SHP77 (cell line): ENCODE results near the gene CPED1.
"Not testable (repeated sequence)": the region's sequence is repeated elsewhere in the genome, so short reads cannot be mapped to it uniquely, and the experiment has no call there.

Experiments used
- DNase-seq, 2 experiments: peaks; one replicate each; lab custom pipeline; 2025; lab: John Stamatoyannopoulos, UW

The CPED1 gene

DNA sequence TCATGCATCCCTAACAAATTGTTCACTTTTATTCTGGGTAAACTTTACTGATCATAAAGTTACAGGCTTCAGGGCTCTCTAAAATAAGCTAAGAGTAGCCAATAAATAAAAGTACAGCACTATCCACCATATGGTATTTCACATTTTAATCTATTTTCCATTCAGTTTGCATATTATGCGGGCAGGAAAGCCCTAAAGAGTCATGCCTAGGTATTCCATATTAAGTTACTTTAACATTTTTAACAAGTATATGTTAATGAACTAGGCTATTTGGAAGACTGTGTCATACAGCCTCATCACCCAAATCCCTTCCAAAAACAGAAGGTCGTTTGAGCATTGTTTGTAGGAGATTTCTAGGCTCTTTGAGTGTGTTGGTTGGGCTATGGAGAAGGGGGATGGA, 106.3 kb downstream of the CPED1 start:
- no peak for DNase-seq

- no peak for DNase-seq
Measured at GRCh38 chr7:121097577-121097976, 109.1 kb downstream of the CPED1 start.

DNA sequence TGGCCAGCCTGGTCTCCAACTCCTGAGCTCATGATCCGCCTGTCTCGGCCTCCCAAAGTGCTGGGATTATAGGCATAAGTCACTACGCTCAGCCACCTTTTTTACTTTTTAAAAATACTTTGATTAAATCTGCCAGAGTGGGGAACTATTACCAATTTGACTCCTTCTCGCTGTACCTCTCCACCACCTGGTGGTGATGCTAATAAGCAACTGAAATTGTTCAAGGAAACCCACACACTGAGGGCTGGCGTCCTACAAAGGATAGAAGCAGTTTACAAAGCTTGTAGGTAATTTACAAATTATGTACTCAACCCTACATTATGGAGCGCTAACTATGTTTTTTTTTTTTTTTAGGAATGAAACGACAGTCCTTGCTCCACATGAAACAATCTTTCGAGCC, 111.1 kb downstream of the CPED1 start:
- no peak for DNase-seq

DNA sequence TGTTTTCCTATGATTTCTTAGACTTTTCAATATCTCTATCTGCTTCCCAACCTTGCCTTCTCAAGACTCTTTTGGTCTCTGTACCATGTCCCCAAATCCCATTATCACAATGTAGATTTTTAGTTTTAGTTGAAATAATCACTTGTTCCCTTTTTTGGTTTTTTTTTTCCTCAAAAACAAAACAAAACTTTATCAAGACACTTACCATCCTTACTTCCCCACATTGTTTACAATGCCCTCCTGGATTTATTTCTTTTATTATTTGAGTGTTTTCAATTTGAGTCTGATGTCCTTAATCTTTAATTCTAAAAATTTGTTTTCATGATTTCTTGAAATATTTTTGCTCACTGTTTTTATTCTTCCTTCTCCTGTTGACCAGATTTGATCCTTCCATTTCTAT, 112.6 kb downstream of the CPED1 start:
- DNase-seq, result no peak

GRCh38 chr7:121101621-121102020, 113.1 kb downstream of the CPED1 start:
- no peak for DNase-seq

- DNase-seq, result no peak
Measured at GRCh38 chr7:121102619-121103018, 114.1 kb downstream of the CPED1 start.

DNA sequence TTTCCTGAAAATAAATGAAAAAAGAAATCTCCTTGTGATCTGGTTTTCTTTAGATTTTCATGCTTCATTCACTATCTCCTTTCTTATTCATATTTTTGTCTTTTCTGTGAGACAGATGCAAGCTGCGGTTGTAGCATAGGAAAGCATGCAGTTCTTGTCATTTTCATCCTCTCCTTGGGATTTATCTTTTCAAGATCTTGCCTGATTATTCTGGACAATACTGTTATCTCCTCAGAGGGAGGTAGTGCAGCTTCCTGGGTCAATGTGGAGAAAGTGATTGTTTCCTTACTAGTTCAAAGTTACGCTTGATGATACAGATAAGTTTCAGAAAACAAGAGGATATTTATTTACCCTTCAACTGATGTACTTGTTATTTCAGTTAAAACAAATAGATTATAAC, 114.6 kb downstream of the CPED1 start:
- DNase-seq, result no peak

DNA sequence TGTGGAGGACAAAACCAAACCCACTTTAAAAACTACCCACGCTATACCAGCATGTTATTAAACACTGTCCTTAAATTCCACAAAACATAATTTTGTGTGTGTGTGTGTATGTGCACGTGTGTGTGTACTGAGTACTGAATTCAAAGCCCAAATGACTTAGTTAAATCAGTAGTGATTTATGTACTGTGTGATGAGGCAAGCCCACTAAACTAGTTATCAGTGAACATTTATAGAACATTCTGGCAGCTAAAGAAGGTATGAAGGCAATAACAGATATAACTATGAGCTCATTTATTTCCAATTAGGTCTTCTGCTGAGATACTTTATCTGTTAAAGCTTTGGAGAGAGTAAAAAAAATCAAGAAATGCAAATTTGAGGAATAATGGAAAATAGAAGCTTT, 115.1 kb downstream of the CPED1 start:
- DNase-seq, result no peak

GRCh38 chr7:121105262-121105661, 116.8 kb downstream of the CPED1 start:
- no peak for DNase-seq

GRCh38 chr7:121107923-121108498, 119.5 kb downstream of the CPED1 start:
- DNase-seq, result peak; percentile 28 to 50

- DNase-seq, result no peak
Measured at GRCh38 chr7:121109145-121109544, 120.6 kb downstream of the CPED1 start.

DNA sequence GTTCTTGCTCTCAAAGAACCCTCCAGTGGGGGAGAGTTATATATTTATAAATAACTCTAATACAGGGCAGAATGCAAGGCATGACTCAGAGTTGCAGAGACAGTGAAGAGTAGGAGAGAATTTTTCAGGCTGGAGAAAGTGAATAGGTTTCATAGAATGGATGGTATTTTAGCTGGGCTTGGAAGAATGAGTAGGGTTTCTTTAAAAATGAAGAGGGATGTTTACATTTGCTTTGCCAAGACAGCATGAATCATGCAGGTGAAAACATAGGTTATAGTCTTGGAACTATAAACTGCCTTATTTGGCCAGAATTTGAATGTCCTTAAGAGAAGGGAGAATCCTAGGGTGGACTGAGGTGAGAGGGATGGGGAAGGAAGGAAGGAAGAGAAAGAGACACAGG, 124.8 kb downstream of the CPED1 start:
- DNase-seq, result no peak

GRCh38 chr7:121116396-121116795, 127.9 kb downstream of the CPED1 start:
- DNase-seq, result no peak

GRCh38 chr7:121119047-121119446, 130.5 kb downstream of the CPED1 start:
- no peak for DNase-seq

DNA sequence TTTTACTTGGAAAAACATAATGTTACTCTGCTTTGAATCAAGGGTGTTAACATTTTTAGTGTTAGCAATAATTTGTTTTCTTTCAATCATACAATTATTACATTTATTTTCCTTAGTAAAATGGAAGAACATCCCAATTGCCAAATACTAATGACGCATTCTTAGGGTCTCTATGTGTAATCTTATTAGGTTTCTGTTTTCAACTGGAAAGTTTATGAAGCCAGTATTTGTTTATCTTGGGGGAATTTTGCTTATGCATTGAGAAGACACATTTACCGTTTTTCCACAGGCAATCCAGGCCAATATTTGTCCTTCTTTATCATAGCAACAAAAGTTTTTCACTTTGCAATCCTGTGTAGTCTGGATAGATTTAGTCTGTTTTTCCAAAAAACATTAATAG, 134.5 kb downstream of the CPED1 start:
- no peak for DNase-seq

DNA sequence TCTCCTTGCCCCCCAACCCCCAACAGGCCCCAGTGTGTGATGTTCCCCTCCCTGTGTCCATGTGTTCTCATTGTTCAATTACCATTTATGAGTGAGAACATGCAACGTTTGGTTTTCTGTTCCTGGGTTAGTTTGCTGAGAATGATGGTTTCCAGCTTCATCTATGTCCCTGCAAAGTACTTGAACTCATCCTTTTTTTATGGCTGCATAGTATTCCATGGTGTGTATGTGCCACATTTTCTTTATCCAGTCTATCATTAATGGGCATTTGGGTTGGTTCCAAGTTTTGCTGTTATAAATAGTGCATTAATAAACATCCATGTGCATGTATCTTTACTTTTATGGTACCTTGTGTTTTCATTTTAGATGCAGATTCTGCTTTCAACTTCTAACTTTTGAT, 136.9 kb downstream of the CPED1 start:
- not testable (repeated sequence) for DNase-seq

DNA sequence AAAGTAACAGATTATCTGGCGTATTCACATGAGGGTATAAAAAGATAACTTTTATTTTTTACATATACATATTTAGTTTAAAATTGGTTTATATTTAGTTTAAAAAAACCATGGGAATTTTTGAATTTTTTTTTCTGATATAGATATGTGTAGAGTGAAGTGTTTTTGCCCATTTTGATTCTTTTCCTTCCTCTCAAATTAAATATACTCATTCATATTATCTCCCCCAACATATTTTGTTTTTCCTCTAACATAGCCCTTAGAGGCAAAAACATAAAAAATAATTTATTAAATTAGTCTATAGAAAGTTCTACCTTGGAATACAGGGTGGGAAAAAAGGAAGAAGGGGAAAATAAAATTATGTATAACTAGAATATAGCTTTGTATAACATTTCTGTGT, 137.7 kb downstream of the CPED1 start:
- no peak for DNase-seq

DNA sequence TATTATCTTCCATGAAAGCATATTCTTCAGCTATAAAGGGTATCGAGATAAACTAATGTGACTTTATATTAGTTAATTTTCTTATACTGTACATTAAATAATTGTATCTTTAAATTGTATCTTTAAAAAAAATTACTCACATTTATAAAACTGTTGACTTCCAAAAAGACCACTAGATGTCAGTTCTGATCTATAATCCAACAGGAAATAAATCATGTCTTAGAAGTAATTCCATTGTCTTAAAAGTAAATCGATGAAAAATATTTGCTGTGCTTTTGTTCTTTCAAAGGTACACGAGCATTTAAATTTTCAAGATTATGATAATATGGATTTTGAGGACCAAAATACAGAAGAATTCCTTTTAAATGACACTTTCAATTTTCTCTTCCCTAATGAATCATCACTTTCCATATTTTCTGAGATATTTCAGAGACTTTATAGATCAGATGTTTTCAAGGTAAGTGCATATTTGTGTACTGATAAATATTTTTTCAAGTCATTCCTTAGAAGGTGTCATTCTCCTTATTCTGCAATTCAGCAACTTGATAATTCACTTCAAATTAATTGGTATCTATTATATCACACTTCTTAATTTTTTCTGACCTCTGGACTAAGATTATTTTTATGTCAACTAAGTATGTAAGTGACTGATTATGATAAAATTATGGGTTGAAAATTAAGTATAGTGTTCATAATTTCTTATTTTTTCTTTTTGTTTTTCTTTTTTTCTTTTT, 138.5 kb downstream of the CPED1 start:
- DNase-seq, result no peak

GRCh38 chr7:121132940-121133339, 144.4 kb downstream of the CPED1 start:
- DNase-seq, result no peak

GRCh38 chr7:121133444-121133843, 144.9 kb downstream of the CPED1 start:
- DNase-seq, result no peak

GRCh38 chr7:121137580-121137979, 149.1 kb downstream of the CPED1 start:
- DNase-seq, result no peak

DNA sequence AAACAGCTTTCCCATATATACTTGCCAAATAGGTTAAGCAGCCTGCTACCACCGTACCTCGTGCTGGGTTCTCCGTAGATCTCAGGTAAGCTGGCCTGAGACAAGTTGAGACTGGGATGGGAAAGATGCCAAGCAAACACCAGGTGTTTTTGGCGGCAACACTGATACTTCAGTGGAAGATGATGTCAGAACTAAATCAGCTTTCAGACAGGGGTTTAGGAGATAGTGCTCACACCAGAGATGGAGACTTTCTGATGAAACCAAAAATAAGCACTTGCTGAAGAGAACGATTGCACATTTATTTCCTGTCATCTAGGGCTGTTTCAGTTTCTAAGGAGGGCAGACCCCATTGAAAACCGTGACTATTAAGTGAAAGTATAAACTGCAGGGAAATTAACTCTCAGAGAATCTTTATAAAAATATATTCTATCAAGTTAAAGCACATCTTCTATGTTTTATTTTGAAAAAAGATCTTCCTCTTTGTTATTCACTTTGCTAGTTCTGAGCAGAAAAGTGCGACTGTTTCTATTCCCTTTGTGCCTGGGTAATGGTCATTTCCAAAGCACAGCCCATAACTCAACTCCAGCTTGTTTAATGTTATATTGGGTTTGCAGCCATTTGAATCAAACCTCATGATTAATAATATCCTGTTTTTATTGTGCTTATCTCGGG, 149.9 kb downstream of the CPED1 start:
- DNase-seq, result peak; percentile 75 to 86

DNA sequence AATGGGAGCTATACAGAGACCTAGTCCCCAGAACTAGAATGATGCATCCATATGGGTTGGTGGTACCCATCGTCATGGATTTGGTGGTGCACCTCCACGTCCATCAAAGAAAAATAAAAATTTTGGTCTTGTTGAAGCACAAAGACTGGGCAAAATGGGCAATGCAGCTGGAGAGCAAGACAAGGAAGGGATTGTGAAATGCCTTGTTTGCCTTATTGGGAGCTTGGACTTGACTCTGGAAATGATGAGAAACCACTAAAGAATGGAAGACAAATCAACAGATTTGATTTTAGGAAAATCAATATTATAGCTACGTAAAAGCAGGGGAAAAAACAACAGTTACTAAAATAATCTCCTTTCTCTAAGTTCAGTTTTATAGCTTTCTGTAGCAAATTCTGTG, 150.9 kb downstream of the CPED1 start:
- peak in 1 of 2 experiments; percentile 2 for DNase-seq
